Caco-2 (cell line): ENCODE measurements around the gene BRIP1. TPM values are rescaled to one million over a fixed set of nuclear protein-coding genes. Genes with fewer than 3 reads are reported as not detected.

Source experiments
- BruUV-seq: library from RNA; stranded (reverse); fragments of 400-500 nt; replicated peaks from 2 replicates; lab custom pipeline; 2021; lab: Mats Ljungman, UMichigan
- CTCF ChIA-PET: fragments of 300-600 bp; sonication (Branson Sonifier 250); formaldehyde crosslinking; loops from one replicate; lab custom pipeline; 2022; ENCODE audit warnings: antibody characterized with exemption; lab: Charles Lee
- POLR2A ChIA-PET: fragments of 300-600 bp; sonication (Branson Sonifier 250); formaldehyde crosslinking; loops from one replicate; lab custom pipeline; 2022; ENCODE audit warnings: antibody characterized with exemption; lab: Charles Lee
- DNase-seq, 2 experiments: peaks; one replicate each; pipeline versions ENCODE4 v3.0.0 to v3.0.0-alpha.2; 2020 to 2022
- H3K27me3 ChIP-seq: replicated peaks from 2 replicates; pipeline ENCODE4 v1.6.0; 2011; ENCODE audit warnings: low read length; ENCODE audit not compliant: control insufficient read depth, insufficient read depth
- H3K36me3 ChIP-seq: 2 replicates; pipeline ENCODE4 v1.5.1; 2011; ENCODE audit warnings: low read length; ENCODE audit not compliant: control insufficient read depth, insufficient read depth
- H3K4me1 ChIP-seq: fragments of 250-450 bp; sonication (Bioruptor Pico); 2 replicates; pipeline ENCODE4 v1.5.1; 2020; ENCODE audit warnings: mild to moderate bottlenecking
- H3K4me3 ChIP-seq: 2 replicates; pipeline ENCODE4 v1.5.1; 2011; ENCODE audit warnings: low read depth, mild to moderate bottlenecking, control low read depth, low read length
- H3K9me3 ChIP-seq: fragments of 250-450 bp; sonication (Bioruptor Pico); 2 replicates; pipeline ENCODE4 v1.5.1; 2020; ENCODE audit warnings: mild to moderate bottlenecking, moderate library complexity
- H3K27ac Mint-ChIP-seq: one replicate; pipeline ENCODE4 v1.8.0; 2022; ENCODE audit warnings: mixed read lengths; ENCODE audit not compliant: unreplicated experiment
- H3K27me3 Mint-ChIP-seq: one replicate; pipeline ENCODE4 v1.8.0; 2022; ENCODE audit warnings: mixed read lengths; ENCODE audit not compliant: insufficient read depth, unreplicated experiment
- H3K36me3 Mint-ChIP-seq: one replicate; pipeline ENCODE4 v1.8.0; 2022; ENCODE audit warnings: mild to moderate bottlenecking, mixed read lengths; ENCODE audit not compliant: insufficient read depth, unreplicated experiment
- H3K4me1 Mint-ChIP-seq: one replicate; pipeline ENCODE4 v1.8.0; 2022; ENCODE audit warnings: low read depth, mixed read lengths; ENCODE audit not compliant: unreplicated experiment
- H3K4me3 Mint-ChIP-seq: one replicate; pipeline ENCODE4 v1.8.0; 2022; ENCODE audit warnings: mild to moderate bottlenecking, moderate library complexity, mixed read lengths; ENCODE audit not compliant: unreplicated experiment
- H3K9me3 Mint-ChIP-seq: one replicate; pipeline ENCODE4 v1.8.0; 2022; ENCODE audit warnings: mixed read lengths; ENCODE audit not compliant: unreplicated experiment
- CTCF ChIP-seq, 2 experiments: fragments of 200-600 bp in 1 of 2; IDR thresholded peaks; 1 replicate in 1 of 2; 2 replicates in 1 of 2; pipeline versions ENCODE4 v1.5.1 to v1.8.0; 2011 to 2022; ENCODE audit warnings: antibody characterized with exemption in 1 of 2, control low read depth in 1 of 2, inconsistent platforms in 1 of 2, low read depth in 1 of 2, low read length in 1 of 2, mild to moderate bottlenecking in 1 of 2, moderate library complexity in 1 of 2; ENCODE audit not compliant: insufficient read depth in 1 of 2, severe bottlenecking in 1 of 2, unreplicated experiment in 1 of 2
- intact Hi-C: fragments of 100-400 bp; cut with micrococcal nuclease; formaldehyde crosslinking; loops from one replicate; pipeline ENCODE4 v1.10.0; 2022; ENCODE audit not compliant: unreplicated experiment
- total RNA-seq: library from RNA; stranded (reverse); gene quantifications from 2 replicates; pipeline ENCODE4 v1.2.3, GENCODE V29; 2022

Gene BRIP1
- total RNA-seq, 1 experiment from 2014 or later = 18.3 TPM

- Mint-ChIP-seq H3K4me1 (no peaks in the 10 kb centered on the region), H3K4me3 (no peak overlapping the region), H3K9me3 (no peaks in the 10 kb centered on the region), H3K27me3 (no peaks in the 10 kb centered on the region), H3K36me3 (peaks cover 27% of the 10 kb centered on the region), H3K27ac (no peak overlapping the region)
- H3K27me3 ChIP-seq = no peaks in the 10 kb centered on the region
- intact Hi-C loops = no loop called here
- no peaks in the 10 kb centered on the region for H3K36me3 ChIP-seq
- CTCF ChIA-PET = no interaction called here
- BruUV-seq = no TSS peak
- H3K4me3 ChIP-seq = no peak overlapping the region
- DNase-seq = no peak
- H3K9me3 ChIP-seq = no peaks in the 10 kb centered on the region; the same call in 1 of the 2 replicates
- POLR2A ChIA-PET = no interaction called here
- peaks cover 6% of the 10 kb centered on the region; the same call in 1 of the 2 replicates for H3K4me1 ChIP-seq
- TF ChIP-seq CTCF (IDR thresholded peaks at IDR 0.05; ENCODE audit: insufficient read depth in 1 of 2, low read depth in 1 of 2, low read length in 1 of 2, severe bottlenecking in 1 of 2, unreplicated experiment in 1 of 2) = no peak
Observed at GRCh38 chr17:61846761-61847375, 16.5 kb downstream of the BRIP1 start.

GRCh38 chr17:61846088-61846487 lies 17.2 kb downstream of the BRIP1 start:
- Histone ChIP-seq H3K27me3 (no peaks in the 10 kb centered on the region), H3K4me3 (no peak overlapping the region), H3K4me1 (peaks cover 6% of the 10 kb centered on the region; the same call in 1 of the 2 replicates), H3K36me3 (no peaks in the 10 kb centered on the region), H3K9me3 (no peaks in the 10 kb centered on the region; the same call in 1 of the 2 replicates)
- Mint-ChIP-seq H3K9me3 (no peaks in the 10 kb centered on the region), H3K4me3 (no peak overlapping the region), H3K27me3 (no peaks in the 10 kb centered on the region), H3K27ac (no peak overlapping the region), H3K4me1 (no peaks in the 10 kb centered on the region), H3K36me3 (peaks cover 27% of the 10 kb centered on the region)
- TF ChIP-seq CTCF (IDR thresholded peaks at IDR 0.05; ENCODE audit: insufficient read depth in 1 of 2, low read depth in 1 of 2, low read length in 1 of 2, severe bottlenecking in 1 of 2, unreplicated experiment in 1 of 2) = no peak
- no TSS peak for BruUV-seq
- ChIA-PET POLR2A (no interaction called here), CTCF (no interaction called here)
- no peak for DNase-seq
- intact Hi-C loops = no loop called here

- Mint-ChIP-seq H3K27ac (no peak overlapping the region), H3K4me3 (no peak overlapping the region), H3K36me3 (peaks cover 27% of the 10 kb centered on the region), H3K4me1 (no peaks in the 10 kb centered on the region), H3K9me3 (no peaks in the 10 kb centered on the region), H3K27me3 (no peaks in the 10 kb centered on the region)
- TF ChIP-seq CTCF (IDR thresholded peaks at IDR 0.05; ENCODE audit: insufficient read depth in 1 of 2, low read depth in 1 of 2, low read length in 1 of 2, severe bottlenecking in 1 of 2, unreplicated experiment in 1 of 2) = no peak
- no peaks in the 10 kb centered on the region for H3K36me3 ChIP-seq
- H3K27me3 ChIP-seq = no peaks in the 10 kb centered on the region
- no peaks in the 10 kb centered on the region for H3K4me1 ChIP-seq
- CTCF ChIA-PET = no interaction called here
- no TSS peak for BruUV-seq
- DNase-seq = no peak
- intact Hi-C loops = no loop called here
- H3K4me3 ChIP-seq = no peak overlapping the region
- POLR2A ChIA-PET = no interaction called here
- no peaks in the 10 kb centered on the region; the same call in 1 of the 2 replicates for H3K9me3 ChIP-seq
Observed at GRCh38 chr17:61843435-61843834, 19.9 kb downstream of the BRIP1 start.
